Neutrophil (primary cell): Measurements from ENCODE around the gene LRIT3.

Experiments
- H3K27ac ChIP-seq: fragments of 200-600 bp; sonication (generic); 2 replicates; pipeline ENCODE4 v1.5.1; 2016; ENCODE audit warnings: mild to moderate bottlenecking, moderate library complexity
- H3K27me3 ChIP-seq: fragments of 200-600 bp; sonication (generic); 2 replicates; pipeline ENCODE4 v1.6.0; 2016; ENCODE audit warnings: mild to moderate bottlenecking
- H3K36me3 ChIP-seq: fragments of 200-600 bp; sonication (generic); 2 replicates; pipeline ENCODE4 v1.5.1; 2017
- H3K4me1 ChIP-seq, 2 experiments: fragments of 200-600 bp in 1 of 2; sonication (generic) in 1 of 2; 1 replicate in 1 of 2; 2 replicates in 1 of 2; pipeline versions ENCODE4 v1.5.1 to v1.6.1; 2013 to 2016; ENCODE audit warnings: low read depth in 1 of 2, low read length in 1 of 2, mild to moderate bottlenecking in 1 of 2, moderate library complexity in 1 of 2; ENCODE audit not compliant: control insufficient read depth in 1 of 2, insufficient read depth in 1 of 2
- H3K4me3 ChIP-seq, 2 experiments: fragments of 200-600 bp in 1 of 2; sonication (generic) in 1 of 2; 1 replicate in 1 of 2; 2 replicates in 1 of 2; pipeline ENCODE4 v1.5.1; 2013 to 2016; ENCODE audit warnings: low read depth in 1 of 2, low read length in 1 of 2, mild to moderate bottlenecking in 1 of 2, moderate library complexity in 1 of 2
- H3K9me3 ChIP-seq: fragments of 200-600 bp; sonication (generic); 2 replicates; pipeline ENCODE4 v1.5.1; 2016
- CTCF ChIP-seq: fragments of 200-600 bp; sonication (generic); IDR thresholded peaks from 2 replicates; pipeline ENCODE4 v1.5.1; 2016; ENCODE audit warnings: antibody characterized with exemption

LRIT3 gene

GRCh38 chr4:109878355-109878754, 30.4 kb downstream of the LRIT3 start:
- Histone ChIP-seq H3K27ac (no peak overlapping the region), H3K9me3 (no peaks in the 10 kb centered on the region), H3K27me3 (no peaks in the 10 kb centered on the region), H3K4me1 (no peaks in the 10 kb centered on the region), H3K36me3 (no peaks in the 10 kb centered on the region), H3K4me3 (no peak overlapping the region)
- no peak for TF ChIP-seq CTCF

- Histone ChIP-seq H3K27me3 (no peaks in the 10 kb centered on the region), H3K27ac (no peak overlapping the region), H3K9me3 (no peaks in the 10 kb centered on the region), H3K4me3 (no peak overlapping the region), H3K36me3 (no peaks in the 10 kb centered on the region), H3K4me1 (no peaks in the 10 kb centered on the region)
- TF ChIP-seq CTCF = no peak
Observed at GRCh38 chr4:109879081-109879480, 31.2 kb downstream of the LRIT3 start.

GRCh38 chr4:109879636-109880314, 31.9 kb downstream of the LRIT3 start:
- Histone ChIP-seq H3K4me1 (no peaks in the 10 kb centered on the region), H3K27ac (no peak overlapping the region), H3K9me3 (no peaks in the 10 kb centered on the region), H3K4me3 (no peak overlapping the region), H3K27me3 (no peaks in the 10 kb centered on the region), H3K36me3 (no peaks in the 10 kb centered on the region)
- no peak for TF ChIP-seq CTCF

- Histone ChIP-seq H3K4me1 (no peaks in the 10 kb centered on the region), H3K27me3 (no peaks in the 10 kb centered on the region), H3K27ac (no peak overlapping the region), H3K9me3 (no peaks in the 10 kb centered on the region), H3K36me3 (no peaks in the 10 kb centered on the region), H3K4me3 (no peak overlapping the region)
- TF ChIP-seq CTCF = no peak
Observed at GRCh38 chr4:109886303-109886702, 38.4 kb downstream of the LRIT3 start.

- no peaks in the 10 kb centered on the region for H3K4me1 ChIP-seq
- no peaks in the 10 kb centered on the region for H3K27me3 ChIP-seq
- no peak for TF ChIP-seq CTCF
- no peaks in the 10 kb centered on the region for H3K36me3 ChIP-seq
- no peak overlapping the region for H3K27ac ChIP-seq
- no peaks in the 10 kb centered on the region for H3K9me3 ChIP-seq
- no peak overlapping the region for H3K4me3 ChIP-seq
Observed at GRCh38 chr4:109887071-109887470, 39.2 kb downstream of the LRIT3 start.
